T follicular helper cell (primary cell): ENCODE data around the gene TBX4.

ENCODE experiments used
- DNase-seq: peaks from one replicate; pipeline ENCODE4 v3.0.0-alpha.2; 2020; ENCODE audit warnings: low read depth

Gene TBX4

GRCh38 chr17:61465550-61466237 is 13.5 kb downstream of the TBX4 start:
- DNase-seq: no peak

GRCh38 chr17:61466246-61466645 is 14.0 kb downstream of the TBX4 start:
- no peak for DNase-seq

GRCh38 chr17:61467416-61468262 is 15.4 kb downstream of the TBX4 start:
- DNase-seq: no peak

- DNase-seq: no peak
Observed at GRCh38 chr17:61468263-61468907, 16.2 kb downstream of the TBX4 start.

GRCh38 chr17:61469474-61469873 is 17.3 kb downstream of the TBX4 start:
- DNase-seq: no peak

- DNase-seq: no peak
Observed at GRCh38 chr17:61469949-61470348, 17.7 kb downstream of the TBX4 start.

- no peak for DNase-seq
Observed at GRCh38 chr17:61470530-61471136, 18.4 kb downstream of the TBX4 start.

- no peak for DNase-seq
Observed at GRCh38 chr17:61474235-61474927, 22.2 kb downstream of the TBX4 start.

GRCh38 chr17:61474934-61475333 is 22.7 kb downstream of the TBX4 start:
- DNase-seq: no peak

- DNase-seq: no peak
Observed at GRCh38 chr17:61475726-61476125, 23.5 kb downstream of the TBX4 start.

- DNase-seq: no peak
Observed at GRCh38 chr17:61476476-61477203, 24.4 kb downstream of the TBX4 start.

- DNase-seq: no peak
Observed at GRCh38 chr17:61477204-61477834, 25.1 kb downstream of the TBX4 start.

GRCh38 chr17:61478026-61478789 is 26.0 kb downstream of the TBX4 start:
- DNase-seq: no peak

- DNase-seq: no peak
Observed at GRCh38 chr17:61478790-61479492, 26.7 kb downstream of the TBX4 start.

GRCh38 chr17:61479493-61480413 is 27.5 kb downstream of the TBX4 start:
- no peak for DNase-seq

- no peak for DNase-seq
Observed at GRCh38 chr17:61480414-61480807, 28.2 kb downstream of the TBX4 start.

- DNase-seq: no peak
Observed at GRCh38 chr17:61481421-61481820, 29.2 kb downstream of the TBX4 start.

GRCh38 chr17:61482467-61482866 is 30.2 kb downstream of the TBX4 start:
- no peak for DNase-seq
